ENCODE measurements around the gene BAG3.
A peak's percentile ranks its signal among the peaks of the same experiment; 100 is the strongest.
"Not testable (repeated sequence)": the region's sequence is repeated elsewhere in the genome, so short reads cannot be mapped to it uniquely, and the experiment has no call there.

BAG3 gene

DNA sequence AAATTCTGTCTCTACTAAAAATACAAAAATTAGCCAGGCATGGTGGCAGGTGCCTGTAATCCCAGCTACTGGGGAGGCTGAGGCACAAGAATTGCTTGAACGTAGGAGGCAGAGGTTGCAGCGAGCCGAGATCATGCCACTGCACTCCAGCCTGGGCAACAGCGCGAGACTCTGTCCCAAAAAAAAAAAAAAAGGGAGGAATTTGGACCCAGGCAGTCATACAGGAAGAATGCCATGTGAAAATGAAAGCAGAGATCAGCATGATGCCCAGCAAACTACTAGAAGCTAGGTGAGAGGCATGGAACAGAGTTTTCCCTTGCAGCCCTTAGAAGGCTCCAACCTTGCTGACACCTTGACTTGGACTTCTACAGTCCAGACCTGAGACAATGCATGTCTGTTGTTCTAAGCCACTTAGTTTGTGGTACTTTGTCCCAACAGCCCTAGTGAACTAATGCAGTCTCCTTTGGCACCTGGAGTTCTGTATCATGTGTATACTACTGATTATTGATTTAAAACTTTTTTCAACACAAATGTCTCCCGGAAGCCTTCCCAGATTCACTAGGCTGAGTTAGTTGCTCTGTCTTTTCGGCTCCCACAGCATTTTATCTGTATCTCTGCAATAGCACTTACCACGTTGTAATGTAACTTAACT is 10.2 kb upstream of the BAG3 start:
- DNase-seq: no peak

DNA sequence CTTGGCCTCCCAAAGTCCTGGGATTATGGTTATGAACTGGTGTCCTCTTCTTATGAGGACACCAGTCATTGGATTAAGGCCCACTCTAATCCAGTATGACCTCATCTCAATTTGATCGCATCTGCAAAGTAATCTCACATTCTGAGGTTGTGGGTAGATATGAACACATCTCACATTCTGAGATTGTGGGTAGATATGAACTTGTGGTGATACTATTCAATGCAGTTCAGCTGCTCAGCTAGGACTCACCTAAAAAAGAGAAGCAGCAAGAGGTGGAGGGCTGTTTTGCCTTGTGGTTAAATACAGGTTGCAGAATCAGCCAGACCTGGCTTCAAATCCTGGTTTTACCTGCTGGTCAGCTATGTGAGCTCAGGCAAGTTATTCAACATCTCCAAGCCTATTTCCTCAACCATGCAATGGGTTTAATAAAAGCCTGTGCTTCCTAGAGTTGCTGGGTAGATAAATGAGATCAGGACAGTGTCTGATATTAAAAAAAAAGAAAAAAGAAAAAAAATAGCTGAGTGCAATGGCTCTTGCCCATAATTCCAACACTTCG is 8.5 kb upstream of the BAG3 start:
- no peak for DNase-seq

DNA sequence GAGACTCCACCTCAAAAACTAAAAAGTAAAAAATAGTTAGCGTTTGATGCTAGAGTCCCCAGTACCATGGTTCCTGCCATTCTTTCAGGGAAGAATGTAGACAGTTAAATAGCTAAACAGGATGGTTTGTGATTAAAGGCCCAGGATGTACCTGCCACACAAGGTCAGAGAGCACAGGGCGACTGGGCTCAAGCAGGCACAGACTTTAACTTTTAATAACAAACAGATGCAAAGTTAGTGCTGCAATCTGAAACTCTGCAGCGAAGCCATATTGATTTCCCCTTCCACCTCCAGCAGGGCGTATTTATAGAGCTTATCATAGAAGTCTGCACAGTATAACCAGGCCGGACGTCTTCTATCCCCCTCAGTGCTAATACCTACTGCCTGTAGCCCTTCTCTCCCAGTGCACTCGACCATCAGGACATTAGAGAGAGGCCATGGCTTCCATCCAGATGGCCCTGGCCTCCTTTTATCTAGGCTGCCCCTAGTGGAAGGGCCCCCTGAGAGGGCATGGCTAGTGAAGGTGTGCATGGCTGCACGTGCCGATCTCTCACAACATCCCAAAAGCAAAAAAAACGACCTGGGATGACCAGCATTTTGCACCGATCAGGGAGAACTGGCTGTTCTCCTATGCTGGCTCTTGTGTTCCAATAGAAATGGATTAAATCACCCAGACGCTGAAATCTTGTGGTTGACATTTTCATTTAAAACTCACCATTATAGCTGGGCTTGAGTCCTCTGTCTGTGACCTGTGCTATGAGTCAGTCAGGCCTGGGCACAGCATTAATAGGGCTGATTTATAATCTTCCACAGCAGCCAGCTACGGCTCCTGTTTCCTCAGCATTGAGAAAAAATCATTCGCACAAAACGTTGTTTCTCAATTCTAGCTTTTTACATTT is 7.6 kb upstream of the BAG3 start:
- no peak for DNase-seq

DNA sequence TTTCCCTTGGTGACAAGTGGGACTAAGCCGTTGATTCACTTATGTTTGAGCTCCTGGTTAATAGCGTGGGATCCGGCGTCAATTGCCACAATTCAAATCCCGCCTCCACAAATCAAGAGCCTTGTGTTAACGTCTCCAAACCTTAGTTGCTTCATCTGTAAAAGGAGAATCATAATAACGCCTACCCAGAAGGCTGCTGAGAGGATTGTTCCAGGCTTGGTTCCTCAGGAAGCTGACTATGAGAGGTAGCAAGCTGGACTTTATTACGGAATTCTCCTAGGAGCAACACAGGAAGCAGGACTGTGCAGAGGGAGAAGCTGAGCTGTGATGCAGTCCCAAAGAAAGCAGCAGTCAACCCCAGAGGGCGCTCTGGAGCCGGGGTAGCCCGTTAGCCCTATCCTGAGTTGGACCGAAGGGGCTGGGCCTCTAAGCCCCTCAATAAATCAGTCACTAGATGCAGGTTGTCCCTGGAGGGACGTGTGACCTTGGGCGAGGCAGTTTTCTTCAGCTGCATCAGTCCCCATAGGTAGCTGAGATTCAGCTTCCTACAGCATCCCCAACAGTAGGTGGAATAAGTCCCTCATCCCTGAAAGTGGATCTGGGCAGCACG is 6.9 kb upstream of the BAG3 start:
- DNase-seq: no peak

DNA sequence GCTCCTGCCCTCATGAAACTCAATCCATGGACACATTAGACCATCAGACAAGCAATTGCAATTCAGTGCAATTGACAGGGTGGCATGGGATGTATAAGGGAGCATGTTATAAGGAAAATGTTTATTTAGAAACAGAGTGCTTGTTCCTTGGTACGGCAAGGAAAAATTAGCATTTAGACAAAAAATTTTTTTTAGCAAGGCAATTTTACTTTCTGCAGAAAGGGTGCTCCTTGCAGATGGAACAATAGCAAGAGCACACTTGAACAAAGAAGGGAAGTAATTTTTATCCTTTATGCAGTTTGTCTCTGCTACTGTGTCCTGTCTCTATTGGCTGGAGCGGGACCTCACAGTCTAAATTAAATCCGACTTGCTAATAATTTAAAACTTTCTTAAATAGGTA is 6.2 kb upstream of the BAG3 start:
- no peak for DNase-seq

DNA sequence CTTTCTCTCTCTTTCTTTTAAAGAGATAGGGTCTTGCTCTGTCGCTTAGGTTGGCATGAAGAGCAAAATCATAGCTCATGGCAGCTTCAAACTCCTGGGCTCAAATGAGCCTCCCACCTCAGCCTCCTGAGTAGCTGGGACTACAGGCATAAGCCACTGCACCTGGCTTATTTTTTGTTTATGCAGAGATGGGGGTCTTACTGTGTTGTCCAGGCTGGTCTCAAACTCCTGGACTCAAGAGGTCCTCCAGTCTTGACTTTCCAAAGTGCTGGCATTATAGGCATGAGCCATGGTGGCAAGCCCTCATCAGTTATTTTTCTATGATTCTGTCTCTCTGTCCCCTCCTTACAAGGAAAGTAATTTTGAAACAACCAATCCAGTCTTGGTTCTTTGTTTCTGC is 1.1 kb upstream of the BAG3 start:
- DNase-seq: peak; percentile 17

DNA sequence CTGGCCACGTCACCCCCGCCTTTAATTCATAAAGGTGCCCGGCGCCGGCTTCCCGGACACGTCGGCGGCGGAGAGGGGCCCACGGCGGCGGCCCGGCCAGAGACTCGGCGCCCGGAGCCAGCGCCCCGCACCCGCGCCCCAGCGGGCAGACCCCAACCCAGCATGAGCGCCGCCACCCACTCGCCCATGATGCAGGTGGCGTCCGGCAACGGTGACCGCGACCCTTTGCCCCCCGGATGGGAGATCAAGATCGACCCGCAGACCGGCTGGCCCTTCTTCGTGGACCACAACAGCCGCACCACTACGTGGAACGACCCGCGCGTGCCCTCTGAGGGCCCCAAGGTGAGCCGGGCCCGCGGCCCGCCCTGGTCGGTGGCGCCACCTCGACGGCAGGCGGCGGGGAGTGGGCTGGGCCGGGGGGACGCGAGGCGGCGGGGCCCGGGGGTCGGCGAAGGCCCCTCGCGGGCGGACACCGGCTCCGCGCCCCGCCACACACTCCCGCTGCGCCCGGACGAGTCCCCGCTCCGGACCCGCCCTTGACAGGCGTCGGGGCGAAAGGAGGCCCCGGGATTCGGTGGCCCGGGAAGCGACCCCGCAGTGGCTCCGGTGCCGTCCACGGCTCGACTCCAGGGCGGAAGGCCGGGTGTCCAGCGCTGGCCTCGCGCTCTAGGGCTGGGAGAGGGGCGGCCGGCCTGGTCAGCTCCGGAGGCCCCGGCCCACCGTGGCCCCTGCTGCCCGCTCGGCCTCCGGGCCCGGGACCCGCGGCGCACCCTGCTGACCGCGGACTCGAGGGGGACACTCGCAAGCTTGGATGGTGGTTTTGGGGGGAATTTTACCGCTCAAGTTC is 557 bp downstream of the BAG3 start:
- no peak for DNase-seq

DNA sequence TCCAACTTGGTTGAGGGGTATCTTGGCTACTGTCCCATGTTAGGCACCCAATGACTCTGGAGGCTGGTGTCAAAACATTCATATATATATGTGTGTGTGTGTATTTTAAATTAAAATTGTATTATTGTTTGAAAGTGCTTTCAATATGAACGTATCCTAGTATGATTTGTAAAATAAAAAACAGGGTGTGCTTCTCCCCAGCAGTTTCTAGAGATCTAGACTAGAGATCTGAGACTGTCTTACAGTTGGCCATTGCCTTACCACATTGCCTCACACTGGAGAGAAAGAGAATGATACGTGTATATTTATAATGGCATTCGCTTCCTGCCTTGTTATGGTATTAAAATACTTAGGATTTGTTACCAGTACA is 1.2 kb downstream of the BAG3 start:
- peak; percentile 45 for DNase-seq

DNA sequence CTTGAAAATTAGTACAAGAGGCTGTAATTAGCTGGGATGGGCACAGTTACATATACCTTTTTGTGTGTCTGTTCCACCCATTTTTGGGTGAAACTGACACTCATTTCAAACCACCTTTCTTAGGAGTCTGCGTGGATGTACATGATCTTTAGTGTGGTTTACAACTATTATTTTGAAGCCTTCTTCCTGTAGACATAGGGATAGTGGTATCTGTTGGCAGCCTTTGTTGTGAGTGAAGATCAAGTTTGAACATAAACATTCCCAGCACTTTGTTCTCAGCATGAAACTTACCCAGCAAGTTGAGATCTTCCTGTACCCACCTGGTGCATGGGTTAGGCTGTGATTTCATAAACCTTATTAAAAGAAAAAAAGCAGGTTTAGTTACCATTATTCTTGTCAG is 2.0 kb downstream of the BAG3 start:
- DNase-seq: peak; percentile 4

DNA sequence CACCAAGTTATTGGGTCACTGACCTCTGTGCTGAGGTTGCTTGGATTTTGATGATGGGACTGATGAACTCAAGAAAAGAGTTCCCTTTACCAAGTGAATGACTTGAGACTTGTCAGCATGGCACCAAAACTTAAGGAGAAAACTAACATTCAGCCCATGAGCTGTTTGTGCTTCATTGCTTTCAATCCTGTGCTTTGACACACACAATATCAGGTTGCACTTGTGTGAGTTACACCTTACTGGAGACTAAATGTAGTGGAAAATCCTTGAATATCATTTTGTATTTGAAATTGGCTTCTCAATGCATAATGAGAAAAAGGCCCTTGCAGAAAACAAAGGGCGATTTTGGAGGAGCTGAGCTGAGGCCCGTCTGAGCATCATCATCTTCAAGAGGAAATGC is 2.7 kb downstream of the BAG3 start:
- peak; percentile 52 for DNase-seq

DNA sequence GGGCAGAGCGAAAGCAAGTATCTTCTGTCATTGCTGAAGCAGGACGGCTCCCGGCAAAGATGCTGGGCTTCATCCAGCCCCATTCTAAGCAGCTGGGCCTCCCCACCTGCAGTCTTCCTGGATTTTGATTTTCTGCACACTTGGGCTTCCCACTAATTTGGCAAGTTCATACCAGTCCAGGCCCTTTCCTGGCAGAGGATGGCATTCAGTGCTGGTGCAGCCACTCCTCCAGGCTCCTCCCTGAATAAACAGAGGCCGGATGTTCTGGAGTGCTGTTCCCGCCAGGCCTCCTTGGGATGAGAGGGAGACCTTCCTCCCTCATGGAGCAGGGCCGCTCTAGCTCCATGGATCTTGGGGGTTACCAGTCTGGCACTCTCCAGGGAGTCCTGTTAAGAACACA is 3.4 kb downstream of the BAG3 start:
- peak; percentile 58 for DNase-seq

DNA sequence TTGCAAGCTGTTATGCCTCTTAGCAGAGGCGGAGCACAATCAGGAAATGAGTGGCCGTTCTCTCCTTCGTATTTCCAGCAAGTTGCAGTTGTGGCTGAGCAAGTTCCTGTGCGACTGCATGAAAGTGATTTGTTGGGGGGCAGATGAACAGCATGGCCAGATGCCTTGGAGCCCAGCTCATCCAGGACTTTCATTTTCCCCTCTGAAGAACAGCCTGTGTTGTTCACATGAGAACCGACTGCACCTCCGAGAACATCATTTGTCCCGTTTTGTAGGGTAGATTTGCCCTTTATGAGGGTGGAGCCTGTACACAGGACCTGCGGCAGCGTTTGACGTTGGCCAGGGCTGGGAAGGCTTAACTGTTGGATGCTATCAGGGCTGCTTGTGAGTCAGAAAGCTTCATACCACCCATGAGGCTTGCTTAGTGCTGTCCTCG is 4.4 kb downstream of the BAG3 start:
- DNase-seq: peak; percentile 35

DNA sequence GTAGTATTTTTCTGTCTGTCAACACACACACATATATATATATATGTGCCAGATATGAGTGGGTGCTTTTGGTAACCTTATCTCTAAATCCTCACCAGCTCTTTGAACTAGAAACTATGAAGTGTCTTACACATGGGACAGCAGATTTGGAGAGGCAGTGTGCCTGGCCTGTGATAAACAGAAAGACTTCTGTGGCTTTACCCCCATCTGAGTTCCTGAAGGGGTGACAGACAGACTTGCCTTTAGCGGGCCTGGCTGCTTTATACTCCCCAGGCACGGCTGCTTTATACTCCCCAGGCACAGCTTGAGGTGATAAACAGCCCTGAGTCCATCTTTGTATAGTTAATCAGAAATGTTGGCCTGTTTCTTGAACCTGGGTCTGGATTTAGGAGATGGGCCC is 5.6 kb downstream of the BAG3 start:
- no peak for DNase-seq

DNA sequence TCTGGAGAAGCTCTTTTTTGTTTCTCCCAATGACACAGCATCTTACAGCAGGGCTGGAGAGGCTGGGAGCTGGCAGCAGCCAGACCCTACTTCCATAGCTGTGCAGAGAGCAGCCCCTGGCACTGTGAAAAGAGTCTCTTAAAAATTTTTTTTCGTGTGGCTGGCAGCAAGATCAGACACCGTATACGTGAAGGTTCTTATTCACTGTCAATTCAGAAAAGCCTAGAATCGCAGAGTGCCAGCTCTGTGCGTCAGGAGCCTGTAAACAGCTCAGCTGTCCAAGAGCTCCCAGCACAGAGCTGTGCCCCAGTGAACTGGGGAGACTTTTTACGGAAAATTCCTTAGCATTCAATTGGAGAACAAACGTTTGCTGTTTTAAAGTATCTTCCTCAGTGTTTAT is 6.5 kb downstream of the BAG3 start:
- DNase-seq: no peak

DNA sequence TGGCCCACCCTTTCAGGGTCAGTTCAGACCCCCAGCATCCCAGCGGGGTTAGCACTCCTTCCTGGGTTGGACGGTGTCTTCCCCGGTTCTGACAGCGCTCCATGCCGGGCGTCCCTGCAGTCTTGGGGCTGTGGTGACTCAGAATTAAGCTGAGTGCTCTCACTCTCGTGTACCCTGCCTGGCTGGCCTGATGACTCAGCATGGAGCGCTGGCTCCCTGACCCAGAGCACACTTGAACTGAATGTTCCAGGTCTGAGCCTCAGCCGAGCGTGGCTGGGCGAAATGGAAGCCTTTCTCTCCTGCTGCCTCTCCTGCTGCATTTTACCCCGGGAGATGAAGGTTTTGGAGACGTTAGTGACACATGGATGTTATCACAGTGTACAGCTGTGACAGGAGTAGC is 7.1 kb downstream of the BAG3 start:
- DNase-seq: peak; percentile 35

DNA sequence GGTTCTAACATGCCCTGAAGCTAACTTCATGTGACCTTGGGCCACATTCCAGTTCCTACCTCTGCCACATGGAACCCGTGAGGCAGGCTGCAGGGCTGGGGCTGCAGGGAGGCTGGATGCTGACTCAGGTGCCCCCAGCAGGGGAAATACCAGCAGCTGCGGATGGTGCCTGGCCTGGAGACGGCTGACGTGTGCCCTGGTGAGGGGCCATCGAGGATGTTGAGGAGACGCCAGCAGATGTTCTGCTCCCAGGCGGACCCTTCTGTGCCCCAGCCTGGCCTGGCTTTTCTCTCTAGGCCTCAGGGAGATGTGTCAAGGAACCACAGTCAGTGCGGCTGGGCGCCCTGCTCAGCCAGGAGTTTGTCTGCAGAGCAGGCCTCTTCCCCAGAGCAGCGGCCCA is 8.8 kb downstream of the BAG3 start:
- DNase-seq: no peak

DNA sequence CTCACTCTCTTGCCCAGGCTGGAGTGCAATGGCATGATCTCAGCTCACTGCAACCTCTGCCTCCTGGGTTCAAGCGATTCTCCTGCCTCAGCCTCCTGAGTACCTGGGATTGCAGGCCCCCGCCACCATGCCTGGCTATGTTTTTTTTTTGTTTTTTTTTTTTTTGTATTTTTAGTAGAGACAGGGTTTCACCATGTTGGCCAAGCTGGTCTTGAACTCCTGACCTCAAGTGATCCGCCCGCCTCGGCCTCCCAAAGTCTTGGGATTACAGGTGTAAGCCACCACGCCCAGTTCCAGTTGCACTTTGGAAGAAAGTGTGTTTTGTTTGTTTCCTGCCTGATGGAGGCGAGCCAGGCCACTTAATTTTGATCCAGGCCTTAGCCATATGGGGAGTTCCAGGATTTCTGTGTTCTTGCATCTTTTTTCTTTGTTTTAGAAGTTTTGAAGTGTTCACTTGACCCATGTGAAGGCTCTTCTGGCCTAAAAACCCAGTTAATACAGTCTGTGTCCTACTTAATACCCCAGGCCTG is 11.0 kb downstream of the BAG3 start:
- DNase-seq: not testable (repeated sequence)

DNA sequence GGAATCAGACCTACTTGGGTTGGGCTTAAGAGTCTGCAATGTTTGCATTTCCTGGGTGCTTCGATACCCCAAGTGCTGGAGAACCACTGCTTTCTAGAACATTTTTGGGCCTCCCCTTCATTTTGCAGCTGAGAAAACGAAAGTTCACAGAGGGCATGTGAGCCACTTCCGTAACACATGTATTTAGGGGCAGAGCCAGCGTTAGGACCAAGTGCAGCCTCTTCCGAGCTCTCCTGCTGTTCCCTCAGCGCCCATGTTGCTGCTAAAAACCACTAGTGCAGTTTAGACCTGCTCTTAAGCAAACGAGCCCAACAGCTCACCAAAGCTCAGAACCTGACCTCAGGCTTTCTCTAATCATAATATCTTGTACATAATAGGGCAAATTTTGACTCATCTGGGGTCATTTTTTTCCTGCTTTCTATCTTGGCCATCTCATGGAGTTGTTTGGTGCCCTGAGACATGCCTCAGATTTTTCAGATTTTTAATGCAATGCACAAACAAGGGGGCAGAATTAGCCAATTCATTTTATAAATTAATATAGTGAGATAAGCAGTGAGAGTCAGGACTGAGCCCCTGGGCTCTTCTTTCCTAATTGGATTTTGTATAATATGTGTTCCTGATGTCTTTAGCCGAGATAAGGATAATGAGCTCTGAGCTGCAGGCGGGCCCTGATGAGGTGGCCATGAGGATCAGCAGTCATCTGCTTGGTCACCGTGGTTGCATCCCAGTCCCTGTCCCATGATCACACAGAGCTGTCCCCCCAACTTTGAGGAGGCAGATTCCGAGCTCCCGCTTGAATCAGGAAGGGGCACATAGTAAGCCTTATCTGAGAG is 12.9 kb downstream of the BAG3 start:
- DNase-seq: no peak

DNA sequence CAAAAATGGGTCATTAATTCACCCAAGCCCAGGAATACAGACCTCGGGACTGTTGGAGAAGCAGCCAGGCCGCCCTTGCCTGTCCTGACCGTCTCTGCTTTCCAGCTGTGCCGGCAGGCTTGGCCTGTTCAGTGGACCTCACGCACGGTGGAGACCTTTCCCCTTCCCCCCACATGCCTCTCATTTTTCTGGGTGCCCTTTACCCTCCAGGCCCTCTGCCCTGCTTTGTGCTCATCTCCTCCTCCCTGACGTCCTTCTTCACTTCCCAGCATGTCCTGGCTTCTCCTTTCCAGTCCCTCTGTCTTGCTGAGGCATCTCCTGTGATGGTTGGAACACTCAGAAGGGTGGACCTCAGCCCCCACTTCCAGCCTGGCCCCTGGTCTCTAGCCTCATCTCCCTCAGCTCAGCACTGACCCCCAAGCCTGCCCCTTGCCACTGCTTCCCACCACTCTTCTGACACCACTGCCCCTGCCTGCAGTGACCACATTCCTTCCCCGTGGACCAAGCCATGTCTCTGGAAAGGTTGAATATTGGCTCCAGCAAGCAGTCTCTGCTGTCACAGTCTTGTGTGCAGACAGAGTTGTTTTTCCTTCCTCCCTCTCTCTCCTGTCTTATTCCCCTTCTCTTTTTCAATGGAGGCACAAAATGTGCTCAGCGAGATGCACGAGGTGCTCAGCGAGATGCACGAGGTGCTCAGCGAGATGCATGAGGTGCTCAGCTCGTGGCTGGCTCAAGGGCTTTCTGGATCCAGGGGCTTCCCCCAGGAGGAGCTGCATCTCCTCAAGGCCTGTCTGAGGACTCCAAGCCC is 14.9 kb downstream of the BAG3 start:
- DNase-seq: no peak

DNA sequence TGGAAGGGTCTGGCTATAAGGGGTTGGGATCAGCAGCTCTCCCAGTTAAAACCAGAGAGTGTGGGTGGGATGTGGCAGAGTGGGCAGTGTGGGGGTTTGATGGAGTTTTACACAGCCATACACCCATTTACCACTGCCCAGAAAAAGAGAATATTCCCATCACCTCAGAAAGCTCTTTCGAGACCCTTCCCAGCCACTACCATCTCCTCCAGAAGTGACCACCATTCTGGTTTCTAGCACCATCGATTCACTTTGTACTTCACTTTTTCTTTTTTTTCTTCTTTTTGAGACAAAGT is 15.5 kb downstream of the BAG3 start:
- no peak for DNase-seq

All from DMS79 treated with DMSO at 0.1 percent for 48 hours (cell line).